Caki2 (cell line): ENCODE data around the gene ANGEL1. TPM values are rescaled to one million over a fixed set of nuclear protein-coding genes. Genes with fewer than 3 reads are reported as not detected.

Source experiments
- DNase-seq: peaks from one replicate; pipeline ENCODE4 v3.0.0-alpha.2; 2015; ENCODE audit warnings: low read depth
- in situ Hi-C: cut with HindIII; loops from 2 replicates; pipeline ENCODE4 v1.10.0; 2016; ENCODE audit warnings: low sequenced_read_pairs, low pct_unique_long_range_greater_than_20kb, mixed read lengths
- total RNA-seq: library from RNA; depleted of rRNA; stranded (reverse); fragments of >200 nt; shearing (Covaris generic); gene quantifications from 2 replicates; pipeline ENCODE4 v1.2.3, GENCODE V29; 2014; ENCODE audit warnings: low replicate concordance

ANGEL1 gene
- total RNA-seq, 1 experiment from 2014 or later: 11.8 TPM

GRCh38 chr14:76771437-76771980, 41.2 kb downstream of the ANGEL1 start:
- in situ Hi-C loops: no loop called here
- DNase-seq: no peak

GRCh38 chr14:76770521-76771436, 41.9 kb downstream of the ANGEL1 start:
- DNase-seq: no peak
- in situ Hi-C loops: no loop called here

- no peak for DNase-seq
- in situ Hi-C loops: no loop called here
These were observed 42.9 kb downstream of the ANGEL1 start for GRCh38 chr14:76769636-76770292.

GRCh38 chr14:76768671-76769500, 43.8 kb downstream of the ANGEL1 start:
- in situ Hi-C loops: no loop called here

GRCh38 chr14:76767681-76768656, 44.7 kb downstream of the ANGEL1 start:
- no peak for DNase-seq
- in situ Hi-C loops: no loop called here

More at GRCh38 chr14:76768671-76769500, 43.8 kb downstream of the ANGEL1 start:
- DNase-seq: no peak

- DNase-seq: no peak
- in situ Hi-C loops: no loop called here
These were observed 47.2 kb downstream of the ANGEL1 start for GRCh38 chr14:76765461-76765931.

GRCh38 chr14:76763096-76764041, 49.3 kb downstream of the ANGEL1 start:
- no peak for DNase-seq
- in situ Hi-C loops: no loop called here

- in situ Hi-C loops: no loop called here
- DNase-seq: no peak
These were observed 50.1 kb downstream of the ANGEL1 start for GRCh38 chr14:76762411-76763095.

- in situ Hi-C loops: no loop called here
- DNase-seq: no peak
These were observed 50.7 kb downstream of the ANGEL1 start for GRCh38 chr14:76761960-76762410.

GRCh38 chr14:76761136-76761959, 51.3 kb downstream of the ANGEL1 start, which contains the start of gene VASH1:
VASH1 (plus strand) TSS chr14:76761468; CDS start chr14:76762822, 1,354 bp downstream.
- in situ Hi-C loops: no loop called here
- no peak for DNase-seq

GRCh38 chr14:76760331-76761135, 52.1 kb downstream of the ANGEL1 start:
- no peak for DNase-seq
- in situ Hi-C loops: no loop called here

- in situ Hi-C loops: no loop called here
These were observed 53.1 kb downstream of the ANGEL1 start for GRCh38 chr14:76759589-76759988.

GRCh38 chr14:76756371-76756750, 56.3 kb downstream of the ANGEL1 start:
- DNase-seq: no peak
- in situ Hi-C loops: no loop called here

More at GRCh38 chr14:76759589-76759988, 53.1 kb downstream of the ANGEL1 start:
- no peak for DNase-seq
